Panc1 (cell line): Measurements from ENCODE around the gene KIF21B. TPM values are rescaled to one million over a fixed set of nuclear protein-coding genes. Genes with fewer than 3 reads are reported as not detected.

Experiments
- ATAC-seq: fragments of 200-7000 bp; cut with Tn5 transposase; 2 replicates; pipeline ENCODE4 v1.9.1; 2020; ENCODE audit warnings: mild to moderate bottlenecking, moderate library complexity
- BruUV-seq: library from RNA; stranded (reverse); fragments of 400-500 nt; replicated peaks from 2 replicates; lab custom pipeline; 2021; lab: Mats Ljungman, UMichigan
- CTCF ChIA-PET: fragments of 300-600 bp; sonication (Branson Sonifier 250); formaldehyde crosslinking; loops from one replicate; lab custom pipeline; 2022; ENCODE audit warnings: antibody characterized with exemption; lab: Charles Lee
- POLR2A ChIA-PET: fragments of 300-600 bp; sonication (Branson Sonifier 250); formaldehyde crosslinking; loops from one replicate; lab custom pipeline; 2022; ENCODE audit warnings: antibody characterized with exemption; lab: Charles Lee
- DNase-seq: peaks from one replicate; pipeline ENCODE4 v3.0.0-alpha.2; 2010; ENCODE audit warnings: low read depth, low spot score
- H3K27ac ChIP-seq: 2 replicates; pipeline ENCODE4 v1.5.1; 2011; ENCODE audit warnings: mild to moderate bottlenecking, low read length, inconsistent platforms
- H3K27me3 ChIP-seq: fragments of 200-500 bp; sonication (Bioruptor generic); 2 replicates; pipeline ENCODE4 v1.6.0; 2014; ENCODE audit warnings: low read length, inconsistent platforms; ENCODE audit not compliant: control insufficient read depth, insufficient read depth
- H3K36me3 ChIP-seq: fragments of 200-500 bp; sonication (Bioruptor generic); 2 replicates; pipeline ENCODE4 v1.5.1; 2014; ENCODE audit warnings: inconsistent platforms, mild to moderate bottlenecking, low read length, moderate library complexity; ENCODE audit not compliant: control insufficient read depth, insufficient read depth
- H3K4me1 ChIP-seq: 2 replicates; pipeline ENCODE4 v1.5.1; 2011; ENCODE audit warnings: inconsistent platforms, mild to moderate bottlenecking, low read length, moderate library complexity; ENCODE audit not compliant: control insufficient read depth, insufficient read depth
- H3K4me3 ChIP-seq, 2 experiments: 2 replicates each; pipeline ENCODE4 v1.5.1; 2011 to 2012; ENCODE audit warnings: low read depth in 2 of 2, low read length in 2 of 2, mild to moderate bottlenecking in 2 of 2, inconsistent platforms in 1 of 2, moderate library complexity in 1 of 2
- H3K9me3 ChIP-seq: fragments of 200-500 bp; sonication (Bioruptor generic); 2 replicates; pipeline ENCODE4 v1.5.1; 2014; ENCODE audit warnings: low read depth, mild to moderate bottlenecking, inconsistent platforms, low read length, moderate library complexity; ENCODE audit not compliant: control insufficient read depth, insufficient read depth
- POLR2AphosphoS5 ChIP-seq: IDR thresholded peaks from 2 replicates; pipeline ENCODE4 v1.6.1; 2012; ENCODE audit warnings: mild to moderate bottlenecking, low read depth, low read length, moderate library complexity
- REST ChIP-seq, 2 experiments: IDR thresholded peaks; 2 replicates each; pipeline ENCODE4 v1.6.1; 2011 to 2012; ENCODE audit warnings: low read depth in 2 of 2, control low read depth in 1 of 2, low read length in 1 of 2, mild to moderate bottlenecking in 1 of 2, moderate library complexity in 1 of 2; ENCODE audit not compliant: insufficient read depth in 1 of 2
- SIN3A ChIP-seq: IDR thresholded peaks from 2 replicates; pipeline ENCODE4 v1.6.1; 2012; ENCODE audit warnings: low read depth, mild to moderate bottlenecking, low read length, moderate library complexity, borderline replicate concordance; ENCODE audit not compliant: insufficient read depth
- TCF7L2 ChIP-seq: IDR thresholded peaks from 2 replicates; pipeline ENCODE4 v1.6.1; 2011; ENCODE audit warnings: mild to moderate bottlenecking, low read depth, low read length, inconsistent platforms
- in situ Hi-C: cut with HindIII; loops from 2 replicates; pipeline ENCODE4 v1.10.0; 2016; ENCODE audit warnings: low sequenced_read_pairs, low pct_unique_long_range_greater_than_20kb
- intact Hi-C: fragments of 100-400 bp; cut with micrococcal nuclease; formaldehyde crosslinking; loops from one replicate; pipeline ENCODE4 v1.10.0; 2022; ENCODE audit not compliant: unreplicated experiment
- total RNA-seq: library from RNA; stranded (reverse); gene quantifications from one replicate; pipeline ENCODE4 v1.2.1, GENCODE V29; 2021; ENCODE audit not compliant: unreplicated experiment
- TF ChIP-seq, protein P1 (sequence below): fragments of 450-650 bp; IDR thresholded peaks from 2 replicates; pipeline ENCODE4 v1.5.1; 2017; ENCODE audit warnings: mild to moderate bottlenecking

Gene KIF21B
- total RNA-seq, 1 experiment from 2014 or later, result 0.46 TPM

DNA sequence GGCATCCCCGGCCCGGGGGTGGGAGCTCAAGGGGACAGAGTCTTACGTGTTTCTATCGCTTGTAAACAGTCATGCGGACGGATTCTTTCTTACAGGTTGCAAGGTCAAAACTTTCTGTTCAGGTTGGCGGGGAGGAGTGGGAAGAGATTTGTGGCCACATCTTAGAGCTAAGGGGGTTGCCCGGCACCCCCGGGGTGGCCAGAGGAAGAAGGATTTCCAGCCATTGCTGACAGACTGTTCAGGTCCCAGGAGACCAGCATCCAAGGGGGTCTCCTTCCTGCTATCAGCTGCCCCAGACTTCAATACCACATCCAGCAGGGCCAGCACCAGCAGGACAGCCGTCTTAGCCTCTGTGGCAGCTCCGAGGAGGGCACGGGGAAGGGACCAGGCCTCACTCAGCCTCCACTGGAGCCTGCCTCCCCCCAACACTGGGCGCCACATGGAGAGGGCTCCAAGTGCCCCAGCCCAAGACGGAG is 52.0 kb downstream of the KIF21B start:
- BruUV-seq, result no TSS peak
- Histone ChIP-seq H3K4me1 (no peaks in the 10 kb centered on the region), H3K27me3 (no peaks in the 10 kb centered on the region), H3K4me3 (no peak overlapping the region), H3K9me3 (no peaks in the 10 kb centered on the region), H3K36me3 (no peaks in the 10 kb centered on the region), H3K27ac (no peak overlapping the region)
- in situ Hi-C loops (no loop called here), intact Hi-C loops (loop anchor here (2.0 kb wide), 1 partner anchor 71 kb away; no protein-coding TSS in a partner anchor)
- CTCF ChIA-PET, result interaction anchor here (0.6 to 1.6 kb wide), 15 partner anchors 8 to 349 kb away, joined by 3 to 11 read pairs (median 4); no protein-coding TSS in a partner anchor
- POLR2A ChIA-PET, result interaction anchor here (0.8 kb wide), 1 partner anchor 181 kb away, joined by 3 read pairs; no protein-coding TSS in a partner anchor
- ATAC-seq, result no peak
- TF ChIP-seq, protein P1, sequence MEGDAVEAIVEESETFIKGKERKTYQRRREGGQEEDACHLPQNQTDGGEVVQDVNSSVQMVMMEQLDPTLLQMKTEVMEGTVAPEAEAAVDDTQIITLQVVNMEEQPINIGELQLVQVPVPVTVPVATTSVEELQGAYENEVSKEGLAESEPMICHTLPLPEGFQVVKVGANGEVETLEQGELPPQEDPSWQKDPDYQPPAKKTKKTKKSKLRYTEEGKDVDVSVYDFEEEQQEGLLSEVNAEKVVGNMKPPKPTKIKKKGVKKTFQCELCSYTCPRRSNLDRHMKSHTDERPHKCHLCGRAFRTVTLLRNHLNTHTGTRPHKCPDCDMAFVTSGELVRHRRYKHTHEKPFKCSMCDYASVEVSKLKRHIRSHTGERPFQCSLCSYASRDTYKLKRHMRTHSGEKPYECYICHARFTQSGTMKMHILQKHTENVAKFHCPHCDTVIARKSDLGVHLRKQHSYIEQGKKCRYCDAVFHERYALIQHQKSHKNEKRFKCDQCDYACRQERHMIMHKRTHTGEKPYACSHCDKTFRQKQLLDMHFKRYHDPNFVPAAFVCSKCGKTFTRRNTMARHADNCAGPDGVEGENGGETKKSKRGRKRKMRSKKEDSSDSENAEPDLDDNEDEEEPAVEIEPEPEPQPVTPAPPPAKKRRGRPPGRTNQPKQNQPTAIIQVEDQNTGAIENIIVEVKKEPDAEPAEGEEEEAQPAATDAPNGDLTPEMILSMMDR, result no peak
- no peak for TF ChIP-seq POLR2AphosphoS5
- TF ChIP-seq SIN3A, result no peak
- TF ChIP-seq TCF7L2, result no peak
- no peak for TF ChIP-seq REST (IDR thresholded peaks at IDR 0.05; ENCODE audit: insufficient read depth in 1 of 2, low read depth in 2 of 2, low read length in 1 of 2)
- DNase-seq, result no peak

GRCh38 chr1:200970771-200971427 is 52.6 kb downstream of the KIF21B start:
- Histone ChIP-seq H3K36me3 (no peaks in the 10 kb centered on the region), H3K9me3 (no peaks in the 10 kb centered on the region), H3K4me3 (no peak overlapping the region), H3K4me1 (no peaks in the 10 kb centered on the region), H3K27ac (no peak overlapping the region), H3K27me3 (no peaks in the 10 kb centered on the region)
- in situ Hi-C loops (no loop called here), intact Hi-C loops (loop anchor here (2.0 kb wide), 1 partner anchor 72 kb away; no protein-coding TSS in a partner anchor)
- POLR2A ChIA-PET, result no interaction called here
- ATAC-seq (no peak), DNase-seq (no peak)
- no TSS peak for BruUV-seq
- CTCF ChIA-PET, result interaction anchor here (1.0 to 1.1 kb wide), 3 partner anchors 12 to 75 kb away, joined by 3 to 4 read pairs (median 4); no protein-coding TSS in a partner anchor
- TF ChIP-seq TCF7L2 (no peak), REST (IDR thresholded peaks at IDR 0.05; ENCODE audit: insufficient read depth in 1 of 2, low read depth in 2 of 2, low read length in 1 of 2) (no peak), POLR2AphosphoS5 (no peak), SIN3A (no peak)
- TF ChIP-seq, protein P1, result no peak
